ENCODE measurements around the gene UFD1. TPM values are rescaled to one million over a fixed set of nuclear protein-coding genes. Genes with fewer than 3 reads are reported as not detected.

The UFD1 gene
- total and polyA plus RNA-seq, 2 donors from 2014 or later: 56.2 to 67.8 TPM

- TF ChIP-seq CTCF (IDR thresholded peaks at IDR 0.05; ENCODE audit: borderline replicate concordance, extremely low read depth, insufficient read depth): no peak
- no peak overlapping the region for H3K27ac ChIP-seq (ENCODE audit: low read depth in 2 of 2, low read length in 2 of 2)
These were observed 66.1 kb downstream of the UFD1 start for GRCh38 chr22:19412923-19413322.

GRCh38 chr22:19412478-19412877 lies 66.5 kb downstream of the UFD1 start:
- H3K4me3 ChIP-seq (ENCODE audit: low read length in 3 of 3): no peak overlapping the region
- no peak overlapping the region for H3K9ac ChIP-seq (ENCODE audit: low read length in 3 of 3)
- intact Hi-C loops (cut with DNase I): no loop called here
- no peak for FAIRE-seq
- TF ChIP-seq CTCF (IDR thresholded peaks at IDR 0.05; ENCODE audit: borderline replicate concordance, extremely low read depth, insufficient read depth): no peak
- peaks cover 0 to 12% (median 4%) of the 10 kb centered on the region in 3 donors for H3K4me1 ChIP-seq (ENCODE audit: control insufficient read depth in 2 of 3, insufficient read depth in 2 of 3, low read depth in 1 of 3, low read length in 3 of 3)
- peaks cover 0 to 15% (median 7%) of the 10 kb centered on the region in 3 donors for H3K36me3 ChIP-seq (ENCODE audit: control insufficient read depth in 2 of 3, insufficient read depth in 3 of 3, low read length in 3 of 3)
- no peak for DNase-seq
- no peaks in the 10 kb centered on the region for H3K9me3 ChIP-seq (ENCODE audit: control insufficient read depth in 2 of 3, insufficient read depth in 1 of 3, low read length in 3 of 3)
- no peak overlapping the region for H3K27ac ChIP-seq (ENCODE audit: low read depth in 2 of 2, low read length in 2 of 2)
- H3K27me3 ChIP-seq (ENCODE audit: control insufficient read depth, insufficient read depth, low read length): no peaks in the 10 kb centered on the region

More at GRCh38 chr22:19412923-19413322, 66.1 kb downstream of the UFD1 start:
- H3K36me3 ChIP-seq (ENCODE audit: control insufficient read depth in 2 of 3, insufficient read depth in 3 of 3, low read length in 3 of 3): peaks cover 0 to 12% (median 5%) of the 10 kb centered on the region in 3 donors
- no peaks in the 10 kb centered on the region for H3K9me3 ChIP-seq (ENCODE audit: control insufficient read depth in 2 of 3, insufficient read depth in 1 of 3, low read length in 3 of 3)
- H3K9ac ChIP-seq (ENCODE audit: low read length in 3 of 3): no peak overlapping the region
- FAIRE-seq (no peak), DNase-seq (no peak)
- intact Hi-C loops (cut with DNase I): no loop called here
- no peak overlapping the region for H3K4me3 ChIP-seq (ENCODE audit: low read length in 3 of 3)
- H3K27me3 ChIP-seq (ENCODE audit: control insufficient read depth, insufficient read depth, low read length): no peaks in the 10 kb centered on the region
- peaks cover 0 to 12% (median 4%) of the 10 kb centered on the region in 3 donors for H3K4me1 ChIP-seq (ENCODE audit: control insufficient read depth in 2 of 3, insufficient read depth in 2 of 3, low read depth in 1 of 3, low read length in 3 of 3)

GRCh38 chr22:19411690-19412045 lies 67.3 kb downstream of the UFD1 start:
- no peak for TF ChIP-seq CTCF (IDR thresholded peaks at IDR 0.05; ENCODE audit: borderline replicate concordance, extremely low read depth, insufficient read depth)
- Histone ChIP-seq H3K9me3 (ENCODE audit: control insufficient read depth in 2 of 3, insufficient read depth in 1 of 3, low read length in 3 of 3) (no peaks in the 10 kb centered on the region), H3K9ac (ENCODE audit: low read length in 3 of 3) (no peak overlapping the region), H3K4me1 (ENCODE audit: control insufficient read depth in 2 of 3, insufficient read depth in 2 of 3, low read depth in 1 of 3, low read length in 3 of 3) (peaks cover 0 to 12% (median 4%) of the 10 kb centered on the region in 3 donors), H3K27ac (ENCODE audit: low read depth in 2 of 2, low read length in 2 of 2) (no peak overlapping the region), H3K4me3 (ENCODE audit: low read length in 3 of 3) (no peak overlapping the region), H3K27me3 (ENCODE audit: control insufficient read depth, insufficient read depth, low read length) (no peaks in the 10 kb centered on the region), H3K36me3 (ENCODE audit: control insufficient read depth in 2 of 3, insufficient read depth in 3 of 3, low read length in 3 of 3) (peaks cover 0 to 21% (median 12%) of the 10 kb centered on the region in 3 donors)
- no peak for DNase-seq
- intact Hi-C loops (cut with DNase I): no loop called here
- FAIRE-seq: no peak

Measured in kidney (tissue), 14 donors.